Stimulated activated CD4-positive, alpha-beta T cell treated with anti-CD3 and anti-CD28 coated beads, Interleukin-15, amount 100 ng/mL, for 48 hours (primary cell): ENCODE measurements around the gene C12orf42.

Experiments used
- DNase-seq, 2 donors: peaks; one replicate each; pipeline ENCODE4 v3.0.0-alpha.2; 2020; ENCODE audit warnings: low read depth in 2 of 2

The C12orf42 gene

DNA sequence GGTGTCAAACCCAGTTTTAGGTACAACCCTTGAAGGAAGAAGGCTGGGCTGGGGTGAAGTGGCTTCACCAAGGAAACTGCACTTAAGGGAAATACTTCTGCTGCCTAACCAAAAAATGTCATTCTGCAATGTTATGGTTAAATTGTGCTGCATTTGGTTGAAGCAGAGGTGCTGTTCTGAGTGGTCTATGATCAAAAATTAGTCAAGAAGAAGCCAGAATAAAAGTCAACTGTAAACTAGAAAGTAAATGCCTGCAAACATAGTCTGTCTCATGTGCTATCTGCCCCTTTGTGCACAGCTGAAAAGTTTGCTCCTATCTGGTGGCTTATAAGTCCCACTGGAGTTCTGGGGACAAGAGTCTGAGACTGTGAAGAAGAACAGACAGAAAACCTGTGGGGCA lies 158.8 kb downstream of the C12orf42 start:
- DNase-seq = no peak

DNA sequence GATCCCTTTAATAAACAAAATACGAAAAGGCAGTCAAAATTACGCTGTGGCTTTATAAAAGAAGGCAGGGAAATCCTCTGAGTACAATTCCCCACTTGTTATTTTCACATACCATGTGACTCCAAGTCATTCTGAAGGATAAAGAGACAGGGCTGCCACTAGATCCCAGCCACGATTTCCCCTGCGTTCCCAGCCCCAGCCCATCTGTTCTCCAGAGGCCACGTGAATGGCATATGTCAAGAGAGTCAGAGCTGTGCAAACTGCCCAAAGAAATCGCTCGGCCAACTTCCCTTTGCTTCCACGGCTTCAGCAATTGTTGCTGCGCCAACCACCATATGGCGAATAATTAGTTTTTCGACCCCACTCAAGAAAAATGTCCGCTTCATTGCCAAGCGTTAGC lies 161.3 kb downstream of the C12orf42 start:
- DNase-seq = no peak

DNA sequence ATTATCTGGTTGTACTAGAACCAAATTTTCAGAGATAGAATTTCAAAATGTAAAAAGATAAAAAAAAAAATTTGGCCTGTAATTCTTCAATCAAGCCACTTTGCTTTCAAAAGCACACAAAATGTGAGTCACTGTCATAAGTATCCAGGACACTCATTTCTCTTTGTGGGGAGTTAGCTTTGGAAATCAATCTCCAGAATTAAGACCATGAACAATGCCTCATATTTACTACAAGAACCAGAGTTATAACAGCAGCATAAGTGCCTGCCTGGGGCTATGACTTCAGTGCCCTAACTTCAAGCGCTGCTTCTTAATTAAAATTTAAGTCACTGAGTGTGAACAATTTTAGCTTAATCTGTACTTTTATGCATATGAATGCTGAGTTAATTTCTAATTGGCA lies 162.1 kb downstream of the C12orf42 start:
- no peak for DNase-seq

DNA sequence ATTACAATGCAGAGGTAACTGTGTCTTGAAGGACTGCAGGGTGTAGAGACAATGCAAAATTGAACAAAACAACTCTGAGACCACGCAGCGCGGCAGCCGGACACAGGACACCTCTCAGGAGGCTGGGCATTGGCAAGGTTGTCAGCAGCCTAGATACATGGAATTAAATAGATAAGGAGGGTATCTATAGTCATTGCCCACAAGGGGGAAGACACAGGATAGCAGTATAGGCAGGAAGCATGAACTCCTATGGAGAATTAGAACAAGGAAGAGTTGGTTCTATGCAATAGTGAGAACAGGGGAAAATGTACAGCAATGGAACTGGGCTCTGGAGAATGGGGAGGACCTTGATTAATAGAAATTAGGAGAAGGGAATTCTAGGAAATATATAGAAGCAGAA lies 164.1 kb downstream of the C12orf42 start:
- no peak for DNase-seq

DNA sequence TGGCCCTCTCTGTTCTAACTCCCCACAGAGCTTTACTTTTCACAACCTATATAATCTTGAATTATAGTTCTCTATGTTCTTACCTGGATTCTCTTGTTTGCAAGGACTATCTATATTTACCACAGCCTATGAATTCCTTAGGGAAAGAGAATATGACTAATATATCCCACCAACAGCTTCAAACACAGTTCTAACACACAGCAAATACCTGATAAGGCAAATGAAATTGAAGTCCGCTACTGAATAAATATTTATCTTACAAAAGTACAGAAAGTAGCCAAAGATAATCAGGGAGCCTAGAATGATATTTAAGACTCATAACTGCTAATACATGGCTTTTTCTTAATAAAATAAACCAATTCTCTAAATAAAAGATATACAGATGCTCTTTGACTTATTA lies 165.1 kb downstream of the C12orf42 start:
- no peak for DNase-seq

DNA sequence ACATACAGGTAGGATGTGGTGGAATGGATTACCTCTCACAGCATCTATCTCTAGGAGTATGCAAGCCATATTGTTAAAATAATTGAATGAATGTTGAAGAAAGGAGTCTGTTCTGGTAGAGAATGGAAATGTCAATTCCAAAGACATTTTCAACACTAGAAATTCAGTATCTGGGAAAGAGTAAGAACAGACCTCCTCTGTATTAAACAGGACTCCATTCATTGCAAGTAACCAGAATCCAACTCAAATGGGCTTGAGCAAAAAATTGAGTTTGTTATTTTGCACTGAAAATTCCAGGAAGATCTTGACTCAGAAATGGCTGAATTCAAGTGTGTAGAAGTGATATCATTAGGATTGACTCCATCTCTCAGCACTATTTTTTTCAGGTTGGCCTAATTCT lies 168.1 kb downstream of the C12orf42 start:
- no peak for DNase-seq

DNA sequence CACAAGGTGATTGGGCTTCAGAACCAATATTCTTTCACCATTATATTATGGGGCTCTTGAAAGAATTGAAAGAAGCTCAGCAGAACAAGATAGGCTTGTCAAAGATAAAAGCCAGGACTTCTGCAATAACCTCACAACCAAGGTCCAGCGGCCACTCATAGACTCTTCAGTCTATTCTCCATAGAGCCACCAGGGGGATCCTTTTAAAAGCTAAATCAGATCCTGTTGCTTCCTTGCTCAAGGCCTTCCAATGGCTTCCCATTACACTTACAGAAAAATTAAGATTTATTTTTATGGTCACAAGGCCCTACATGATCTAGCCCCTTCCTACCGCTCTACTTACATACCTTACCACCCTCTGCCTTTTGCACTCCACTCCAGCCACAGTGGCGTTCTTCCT lies 169.6 kb downstream of the C12orf42 start:
- no peak for DNase-seq

DNA sequence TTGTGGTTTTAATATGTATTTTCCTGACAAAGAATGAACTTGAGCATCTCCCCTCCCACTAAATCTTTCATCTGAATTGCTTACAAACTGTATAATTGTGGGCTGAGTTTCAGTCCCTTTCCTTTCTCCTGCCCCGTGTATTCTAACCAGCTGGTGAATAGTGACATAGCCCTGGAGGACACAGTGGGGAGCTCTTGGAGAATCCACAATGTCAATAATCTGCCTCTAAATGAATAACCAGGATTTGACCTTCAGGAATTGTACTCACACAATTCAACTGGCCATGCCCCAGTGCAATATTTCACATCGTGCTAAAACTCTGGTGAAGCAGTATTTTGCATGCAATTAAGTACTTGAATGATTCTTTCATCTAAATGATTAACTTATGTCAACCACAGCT lies 177.2 kb downstream of the C12orf42 start:
- no peak for DNase-seq

DNA sequence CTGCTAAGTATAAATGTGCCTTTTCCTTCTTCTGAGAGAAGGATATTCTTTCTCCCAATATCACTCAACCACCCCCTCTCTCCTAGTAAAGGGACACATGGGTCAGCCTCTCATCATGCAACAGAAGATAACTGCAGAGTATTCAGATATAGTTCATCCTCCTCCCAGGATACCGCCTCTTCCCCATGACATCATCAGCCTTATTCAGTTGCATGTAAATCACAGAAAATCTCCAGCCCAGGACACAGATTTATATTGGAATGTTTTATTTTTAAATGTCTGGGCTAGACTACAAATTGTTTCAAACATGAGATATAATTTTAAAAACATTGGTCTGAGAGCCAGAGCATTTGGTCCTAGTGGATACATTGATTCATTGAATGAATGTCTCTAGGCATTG lies 178.5 kb downstream of the C12orf42 start:
- DNase-seq = no peak

DNA sequence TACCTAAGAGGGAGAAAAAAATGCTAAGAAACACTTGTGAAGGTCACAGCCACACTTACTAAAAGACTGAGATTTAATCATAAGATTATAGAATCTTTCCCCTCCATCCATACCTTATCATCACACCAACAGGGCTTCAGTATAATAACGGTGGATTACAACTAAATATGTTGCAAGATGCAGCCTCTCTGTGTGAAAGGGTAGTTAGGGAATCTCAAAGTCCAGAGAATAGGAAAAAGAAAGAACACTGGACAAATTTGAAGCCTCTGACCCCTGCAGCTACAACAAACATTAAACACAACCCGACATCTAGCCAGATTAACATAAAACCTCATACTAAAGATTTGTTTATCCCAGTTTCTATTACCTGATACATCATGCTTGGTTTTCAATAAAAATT lies 181.0 kb downstream of the C12orf42 start:
- no peak for DNase-seq

DNA sequence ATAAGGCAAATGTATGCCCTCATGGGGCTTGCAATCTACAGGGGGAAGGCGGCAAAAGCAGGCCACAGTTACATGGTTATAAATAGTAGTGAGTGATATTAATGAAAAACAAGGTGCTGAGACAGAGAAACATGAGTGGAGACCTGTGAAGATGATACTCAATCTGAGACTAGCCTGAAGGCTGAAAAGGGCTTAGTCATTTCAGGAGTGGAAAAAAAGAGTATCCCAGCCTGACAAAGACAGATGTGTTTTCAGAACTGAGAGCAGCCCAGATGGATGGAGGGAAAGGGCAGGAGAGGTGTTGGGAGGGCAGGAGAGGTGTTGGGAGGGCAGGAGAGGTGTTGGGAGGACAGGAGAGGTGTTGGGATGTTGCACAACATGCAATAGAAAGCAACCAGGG lies 181.9 kb downstream of the C12orf42 start:
- no peak for DNase-seq

DNA sequence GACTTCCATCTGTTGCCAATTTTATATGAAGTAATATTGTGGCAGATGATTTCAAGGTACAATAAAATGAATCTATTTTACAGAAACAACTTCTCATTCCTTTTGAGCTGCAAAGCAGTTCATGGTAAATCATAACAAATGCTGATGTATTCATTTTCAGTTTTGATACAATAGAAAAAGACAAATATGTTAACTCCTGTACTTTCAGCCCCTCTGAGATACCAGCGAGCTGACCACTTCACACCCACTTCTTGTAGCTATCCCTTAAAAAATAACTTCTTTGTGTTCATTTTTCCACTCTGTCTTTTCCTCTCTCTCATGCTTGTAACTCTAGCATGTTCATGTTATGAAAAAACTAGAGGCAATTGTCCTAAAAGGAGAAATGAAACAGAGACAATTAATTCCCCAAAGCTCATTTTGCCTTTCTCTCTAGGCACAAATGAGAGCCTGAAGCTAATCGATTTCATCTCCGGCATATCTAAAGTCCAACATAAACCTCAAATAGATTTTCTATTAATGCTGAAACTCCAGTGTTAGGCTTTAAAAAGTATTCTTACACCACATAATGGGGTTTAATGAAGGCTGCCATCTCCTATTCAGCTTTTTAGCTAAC lies 182.9 kb downstream of the C12orf42 start:
- no peak for DNase-seq

DNA sequence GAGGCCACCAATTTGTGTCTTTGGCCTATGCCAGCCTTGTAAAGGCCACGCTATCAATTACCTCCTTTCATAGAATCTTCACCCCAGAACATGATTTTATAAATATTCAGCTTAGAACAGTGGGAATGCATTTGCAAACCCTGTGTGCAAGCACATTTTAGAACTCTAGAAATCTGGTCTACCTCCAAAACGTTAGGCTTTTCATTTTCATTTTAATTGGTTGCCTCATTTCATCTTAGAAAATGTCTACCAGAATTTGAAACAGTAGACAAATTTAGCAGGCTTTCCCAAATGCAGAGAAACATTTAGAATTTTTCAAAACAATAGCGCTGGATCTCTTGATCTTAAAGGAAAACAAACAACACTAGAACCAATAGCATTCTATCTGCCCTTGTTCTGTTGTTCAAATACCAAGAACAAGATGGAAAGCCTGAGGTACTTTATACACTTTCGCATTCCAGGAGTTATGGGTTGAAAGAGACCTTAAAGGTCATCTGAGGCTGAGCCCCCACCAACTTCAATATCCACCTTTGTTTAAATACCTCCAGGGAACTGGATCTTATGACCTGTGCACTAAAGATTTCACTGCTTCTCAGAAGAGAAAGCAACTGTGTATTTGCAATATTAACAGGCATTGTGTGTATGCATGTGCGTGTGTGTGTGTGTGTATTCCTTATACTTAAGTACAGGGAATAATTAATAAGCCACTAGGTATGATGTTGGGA lies 185.1 kb downstream of the C12orf42 start:
- no peak for DNase-seq

DNA sequence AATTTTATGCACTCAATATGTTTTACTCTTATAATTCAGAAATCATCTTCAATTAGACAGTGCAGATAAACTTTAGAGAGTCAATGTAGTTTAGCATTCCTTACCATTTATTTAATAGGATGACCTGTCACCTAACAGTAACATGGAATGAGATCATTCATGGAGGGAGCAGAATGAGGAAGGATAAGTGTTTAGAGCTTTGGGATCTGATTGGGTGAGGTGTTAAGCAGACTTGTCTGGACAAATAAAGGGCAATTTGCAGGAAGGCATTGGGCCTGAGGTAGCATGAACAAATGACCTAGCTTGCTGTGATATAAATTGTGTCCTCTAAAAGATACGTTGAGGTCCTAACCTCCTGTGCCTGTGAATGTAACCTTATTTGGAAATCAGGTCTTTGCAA lies 187.4 kb downstream of the C12orf42 start:
- DNase-seq = no peak

DNA sequence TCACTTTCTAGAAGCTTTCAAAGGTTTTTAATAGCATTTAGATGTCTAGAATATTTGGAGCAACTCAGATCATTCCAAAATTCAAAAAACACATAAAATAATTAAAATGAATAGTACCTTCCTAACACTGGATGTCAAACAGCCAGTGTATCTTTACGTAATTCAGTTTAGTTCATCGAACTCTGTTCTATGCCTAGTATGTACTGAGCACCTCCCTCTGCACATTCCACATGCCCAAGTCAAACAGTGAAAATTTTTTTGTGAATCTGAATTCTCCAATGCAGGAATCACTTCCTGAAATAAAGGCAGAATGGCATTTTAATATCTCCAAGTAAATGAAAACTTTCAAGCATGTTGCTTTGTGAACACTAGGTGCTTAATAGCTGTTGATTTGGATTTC lies 192.3 kb downstream of the C12orf42 start:
- no peak for DNase-seq

DNA sequence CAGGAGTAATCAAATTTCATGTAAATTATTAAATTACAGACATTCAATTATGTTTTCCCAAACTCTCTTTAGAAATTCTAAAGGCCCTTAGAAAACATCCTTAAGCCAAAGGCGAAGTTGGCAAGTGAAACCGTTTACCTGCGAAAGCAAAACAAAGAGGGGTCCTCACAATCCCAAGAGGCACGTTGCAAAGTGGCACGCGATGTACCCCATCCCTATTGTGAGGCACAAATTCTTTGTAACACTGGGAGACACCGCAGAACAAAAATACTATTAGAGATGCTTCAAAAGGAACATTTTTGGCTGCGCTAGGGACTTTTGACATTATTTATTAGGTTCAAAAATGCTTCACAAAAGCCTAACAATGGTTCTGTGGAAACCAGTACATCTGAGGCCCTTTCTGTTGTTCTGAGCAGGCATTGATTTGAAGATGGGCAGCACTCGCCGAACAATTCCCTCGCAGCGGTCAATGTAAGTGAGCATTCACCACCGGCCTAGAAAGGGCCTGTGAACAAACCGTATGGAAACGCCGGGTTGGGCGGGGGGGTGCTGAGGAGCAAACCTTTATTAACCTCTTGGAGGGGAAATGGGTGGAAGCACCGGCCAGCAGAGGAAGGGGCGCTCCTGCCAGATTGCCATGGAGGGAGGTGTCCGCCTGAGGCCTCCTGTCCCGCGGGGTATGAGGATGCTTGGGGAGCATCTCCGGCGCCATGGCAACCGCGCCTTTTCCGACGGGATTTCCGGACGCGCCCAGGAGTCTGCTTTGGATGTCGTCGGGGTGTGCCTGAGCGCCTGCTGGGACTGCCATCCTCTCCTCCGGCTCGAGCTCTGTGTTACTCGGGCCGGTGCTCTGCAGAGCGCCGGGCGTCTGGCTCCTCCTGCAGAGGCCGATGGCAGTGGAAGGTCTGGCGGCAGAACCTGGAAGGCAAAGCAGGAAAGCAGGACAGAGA lies 193.9 kb downstream of the C12orf42 start:
- DNase-seq = no peak

DNA sequence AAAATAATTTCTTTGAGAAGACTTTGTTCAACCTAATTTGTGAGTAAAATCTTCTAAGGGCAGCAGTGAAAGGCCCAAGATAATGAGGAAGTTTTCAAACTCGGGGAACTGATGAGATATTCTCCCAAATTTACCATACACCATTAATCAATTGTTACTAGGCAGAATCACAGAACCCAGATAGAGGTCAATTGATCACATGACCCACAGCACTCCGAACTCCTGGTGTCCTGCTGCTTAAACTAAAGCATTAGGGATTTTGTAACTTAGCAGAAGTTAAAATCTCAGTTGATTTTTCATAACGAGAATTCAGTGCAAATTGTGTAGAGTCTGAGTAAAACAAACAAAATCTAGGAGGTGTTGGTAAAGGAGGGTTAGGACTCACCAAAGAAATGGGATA lies 207.8 kb downstream of the C12orf42 start:
- DNase-seq = no peak

DNA sequence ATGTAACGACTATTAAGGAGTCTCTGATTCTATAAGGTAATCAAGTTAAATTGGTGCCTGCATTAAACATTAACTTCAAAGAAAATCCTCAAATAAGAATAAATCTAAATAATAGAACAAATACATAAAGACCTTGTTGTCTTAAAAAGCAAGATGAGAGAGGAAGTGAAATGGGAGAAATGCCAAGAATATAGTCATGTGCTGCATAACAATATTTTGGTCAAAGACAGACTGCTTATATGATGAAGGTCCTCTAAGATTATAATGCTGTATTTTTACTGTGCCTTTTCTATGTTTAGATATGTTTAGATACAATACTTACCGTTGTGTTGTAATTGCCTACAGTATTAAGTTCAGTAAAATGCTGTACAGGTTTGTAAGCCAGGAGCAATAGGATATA lies 213.6 kb downstream of the C12orf42 start:
- no peak for DNase-seq

DNA sequence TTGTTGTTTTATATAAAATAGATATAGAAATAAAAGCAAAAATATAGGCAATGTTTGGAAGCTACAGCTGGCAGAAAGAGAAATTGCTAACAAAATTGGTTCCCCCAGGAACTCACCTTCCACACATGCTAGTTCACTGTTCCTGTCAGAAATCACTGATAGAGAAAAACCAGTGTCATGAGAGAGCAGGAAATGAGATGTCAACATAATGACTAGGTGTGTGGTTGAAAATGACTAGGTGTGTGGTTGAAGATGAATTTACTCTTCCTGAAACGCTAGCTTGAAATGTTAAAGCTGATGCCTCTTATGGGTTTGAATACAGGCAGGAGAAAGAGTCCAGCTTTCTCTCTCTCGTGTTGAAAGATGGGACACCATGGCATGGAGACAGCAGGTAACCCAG lies 216.3 kb downstream of the C12orf42 start:
- DNase-seq = no peak

DNA sequence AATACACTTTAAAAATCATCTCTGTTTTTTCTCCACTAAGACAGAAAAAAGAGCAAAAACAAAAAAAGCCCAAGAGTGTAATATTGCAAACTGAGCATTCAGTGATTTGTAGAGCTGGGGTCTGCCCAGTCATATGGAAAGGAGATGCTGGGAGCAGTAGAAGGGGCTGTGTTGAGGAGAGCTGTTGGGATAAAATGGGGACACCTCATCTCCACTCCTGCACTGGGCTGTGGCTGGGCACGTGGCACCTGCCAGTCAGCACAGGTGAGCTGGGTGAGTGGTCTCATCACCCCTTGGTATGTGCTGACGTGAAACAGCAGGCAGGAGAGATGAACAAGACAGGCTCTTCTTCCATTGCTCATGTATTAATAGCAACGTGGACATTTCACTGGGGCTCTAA lies 217.4 kb downstream of the C12orf42 start:
- no peak for DNase-seq

DNA sequence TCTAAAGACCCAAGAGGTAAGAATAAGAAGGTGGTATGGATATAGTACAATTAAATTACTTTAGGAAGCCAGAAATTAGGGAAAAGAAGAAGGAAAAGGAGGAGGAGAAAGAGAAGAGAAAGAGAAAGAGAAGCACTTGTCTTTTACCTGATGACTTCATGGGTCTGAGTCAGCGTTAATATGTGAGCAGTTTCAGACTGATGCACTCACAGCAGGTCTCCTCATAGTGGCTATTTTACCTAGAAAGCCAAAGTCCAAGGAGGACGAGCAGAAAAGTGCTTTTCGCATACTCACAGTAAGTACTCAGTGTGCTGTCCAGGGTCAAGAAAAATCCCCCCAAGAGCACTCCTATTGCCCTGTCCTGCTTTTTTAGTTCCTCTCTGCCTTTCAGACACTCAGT lies 222.1 kb downstream of the C12orf42 start:
- DNase-seq = no peak

DNA sequence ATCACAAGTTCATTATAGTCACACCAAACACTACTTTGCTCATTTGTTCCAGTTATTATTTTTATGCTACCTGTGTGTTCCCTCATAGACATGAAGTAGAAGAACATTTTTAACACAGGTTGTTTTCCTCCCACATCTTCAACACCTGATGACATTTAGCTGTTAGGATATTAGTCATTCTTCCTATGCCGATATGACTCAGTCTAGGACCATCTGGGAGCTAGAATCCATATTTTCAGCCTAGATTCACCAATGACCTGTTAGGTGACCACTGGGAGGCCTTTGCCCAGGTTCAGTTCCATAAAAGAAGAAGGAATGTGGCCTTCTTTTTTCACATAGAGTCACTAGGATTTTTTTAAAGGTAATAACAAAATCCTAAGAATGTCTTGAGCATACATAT lies 222.8 kb downstream of the C12orf42 start:
- no peak for DNase-seq

DNA sequence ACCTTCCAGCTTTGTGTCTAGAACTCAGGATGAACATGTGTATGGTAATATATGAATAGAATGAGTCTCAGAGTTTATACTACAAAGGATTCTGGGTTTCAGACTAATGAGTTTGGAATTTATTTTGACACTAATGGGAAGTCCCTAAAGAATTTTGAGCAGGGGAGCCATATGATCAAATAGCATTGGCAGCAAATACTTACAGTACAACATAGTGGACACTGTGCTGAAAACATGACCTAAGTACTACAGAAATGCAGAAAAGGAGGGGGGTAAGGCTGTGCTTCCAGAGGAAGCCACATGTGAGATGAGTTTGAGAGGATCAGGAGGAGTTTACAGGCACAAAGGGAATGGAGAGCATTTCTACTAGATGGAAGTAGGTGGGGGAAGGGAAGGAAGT lies 225.8 kb downstream of the C12orf42 start:
- DNase-seq = no peak
